DOHH2 (cell line): ENCODE measurements around the gene BABAM2.
"Not testable (repeated sequence)": the region's sequence is repeated elsewhere in the genome, so short reads cannot be mapped to it uniquely, and the experiment has no call there.

Source experiments
- H3F3A ChIP-seq: fragments of 200-600 bp; sonication (generic), shearing (Covaris generic); 2 replicates; pipeline ENCODE4 v1.6.0; 2016; ENCODE audit warnings: antibody characterized with exemption, mild to moderate bottlenecking; ENCODE audit not compliant: control insufficient read depth, insufficient read depth
- H3K27ac ChIP-seq: fragments of 200-600 bp; sonication (generic); 2 replicates; pipeline ENCODE4 v1.5.1; 2014; ENCODE audit warnings: low read depth, mild to moderate bottlenecking, low read length, moderate library complexity
- H3K27me3 ChIP-seq: fragments of 200-600 bp; sonication (generic); 2 replicates; pipeline ENCODE4 v1.6.1; 2014; ENCODE audit warnings: mild to moderate bottlenecking, low read length, mixed read lengths; ENCODE audit not compliant: control insufficient read depth
- H3K36me3 ChIP-seq: fragments of 200-600 bp; sonication (generic); 2 replicates; pipeline ENCODE4 v1.6.1; 2014; ENCODE audit warnings: mild to moderate bottlenecking, low read length, moderate library complexity, mixed read lengths; ENCODE audit not compliant: control insufficient read depth
- H3K4me1 ChIP-seq: fragments of 200-600 bp; sonication (generic); 2 replicates; pipeline ENCODE4 v1.6.1; 2014; ENCODE audit warnings: mild to moderate bottlenecking, low read length, mixed read lengths; ENCODE audit not compliant: control insufficient read depth
- H3K4me2 ChIP-seq: fragments of 200-600 bp; sonication (generic); 2 replicates; pipeline ENCODE4 v1.6.0; 2014; ENCODE audit warnings: mild to moderate bottlenecking, low read length, moderate library complexity
- H3K4me3 ChIP-seq: fragments of 200-600 bp; sonication (generic); 2 replicates; pipeline ENCODE4 v1.5.1; 2014; ENCODE audit warnings: mild to moderate bottlenecking, low read length, mixed read lengths
- H3K79me2 ChIP-seq: fragments of 200-600 bp; sonication (generic); 2 replicates; pipeline ENCODE4 v1.6.1; 2014; ENCODE audit warnings: mild to moderate bottlenecking, low read length, mixed read lengths; ENCODE audit not compliant: control insufficient read depth
- H3K9me2 ChIP-seq: fragments of 200-600 bp; sonication (generic); replicated peaks from 2 replicates; pipeline ENCODE4 v1.6.1; 2014; ENCODE audit warnings: mild to moderate bottlenecking, low read length, mixed read lengths; ENCODE audit not compliant: control insufficient read depth
- H3K9me3 ChIP-seq: fragments of 200-600 bp; sonication (generic); 2 replicates; pipeline ENCODE4 v1.6.1; 2014; ENCODE audit warnings: antibody characterized with exemption, low read length, mixed read lengths; ENCODE audit not compliant: control insufficient read depth, insufficient read depth
- H4K20me1 ChIP-seq: fragments of 200-600 bp; sonication (generic); 2 replicates; pipeline ENCODE4 v1.6.0; 2014; ENCODE audit warnings: low read depth, mild to moderate bottlenecking, antibody characterized with exemption, low read length, moderate library complexity; ENCODE audit not compliant: control insufficient read depth, insufficient read depth
- CTCF ChIP-seq: fragments of 200-600 bp; sonication (generic); IDR thresholded peaks from one replicate; pipeline ENCODE4 v1.5.1; 2014; ENCODE audit warnings: antibody characterized with exemption, mild to moderate bottlenecking, low read depth, low read length; ENCODE audit not compliant: poor library complexity, severe bottlenecking
- EZH2phosphoT487 ChIP-seq: fragments of 200-600 bp; sonication (generic); IDR thresholded peaks from 2 replicates; pipeline ENCODE4 v1.6.1; 2017; ENCODE audit warnings: borderline replicate concordance, mild to moderate bottlenecking, antibody characterized with exemption, low read length, moderate library complexity, mixed read lengths

Gene BABAM2

GRCh38 chr2:27972311-27972710 lies 81.8 kb downstream of the BABAM2 start:
- Histone ChIP-seq H3K27ac (no peak overlapping the region), H3K27me3 (no peaks in the 10 kb centered on the region), H4K20me1 (no peaks in the 10 kb centered on the region), H3K9me2 (no peaks in the 10 kb centered on the region), H3K4me1 (no peaks in the 10 kb centered on the region), H3K79me2 (no peaks in the 10 kb centered on the region), H3K4me2 (no peak overlapping the region), H3K9me3 (peaks cover 1% of the 10 kb centered on the region; the same call in 1 of the 2 replicates), H3K4me3 (no peak overlapping the region), H3F3A (no peaks in the 10 kb centered on the region), H3K36me3 (no peaks in the 10 kb centered on the region)
- TF ChIP-seq CTCF: no peak
- no peak for TF ChIP-seq EZH2phosphoT487

GRCh38 chr2:27973592-27973991 lies 83.1 kb downstream of the BABAM2 start:
- H3K27me3 ChIP-seq: no peaks in the 10 kb centered on the region
- no peaks in the 10 kb centered on the region for H4K20me1 ChIP-seq
- no peaks in the 10 kb centered on the region for H3K36me3 ChIP-seq
- H3K4me2 ChIP-seq: no peak overlapping the region
- H3K4me3 ChIP-seq: no peak overlapping the region
- H3K9me3 ChIP-seq: no peaks in the 10 kb centered on the region; the same call in 1 of the 2 replicates
- H3K27ac ChIP-seq: no peak overlapping the region
- no peaks in the 10 kb centered on the region for H3K4me1 ChIP-seq
- H3K79me2 ChIP-seq: no peaks in the 10 kb centered on the region
- no peaks in the 10 kb centered on the region for H3F3A ChIP-seq
- TF ChIP-seq EZH2phosphoT487 (no peak), CTCF (no peak)
- H3K9me2 ChIP-seq: no peaks in the 10 kb centered on the region

GRCh38 chr2:27976308-27976707 lies 85.8 kb downstream of the BABAM2 start:
- H3F3A ChIP-seq: no peaks in the 10 kb centered on the region
- H3K9me3 ChIP-seq: no peaks in the 10 kb centered on the region
- TF ChIP-seq CTCF: no peak
- H3K4me2 ChIP-seq: no peak overlapping the region
- H3K27me3 ChIP-seq: no peaks in the 10 kb centered on the region
- H3K4me3 ChIP-seq: no peak overlapping the region
- H3K4me1 ChIP-seq: no peaks in the 10 kb centered on the region
- H3K79me2 ChIP-seq: no peaks in the 10 kb centered on the region
- H3K9me2 ChIP-seq: no peaks in the 10 kb centered on the region
- no peaks in the 10 kb centered on the region for H4K20me1 ChIP-seq
- H3K27ac ChIP-seq: no peak overlapping the region
- H3K36me3 ChIP-seq: no peaks in the 10 kb centered on the region

- Histone ChIP-seq H3K79me2 (no peaks in the 10 kb centered on the region), H3K36me3 (no peaks in the 10 kb centered on the region), H3K4me2 (no peak overlapping the region), H3F3A (no peaks in the 10 kb centered on the region), H3K9me3 (no peaks in the 10 kb centered on the region), H3K27me3 (no peaks in the 10 kb centered on the region), H4K20me1 (no peaks in the 10 kb centered on the region), H3K27ac (no peak overlapping the region), H3K4me3 (no peak overlapping the region), H3K9me2 (no peaks in the 10 kb centered on the region), H3K4me1 (no peaks in the 10 kb centered on the region)
- TF ChIP-seq EZH2phosphoT487 (no peak), CTCF (no peak)
Measured at GRCh38 chr2:27977731-27978312, 87.3 kb downstream of the BABAM2 start.

- not testable (repeated sequence) for H3K4me2 ChIP-seq, H3K27ac ChIP-seq
Measured at GRCh38 chr2:27978761-27979160, 88.2 kb downstream of the BABAM2 start.

More at GRCh38 chr2:27978761-27979160, 88.2 kb downstream of the BABAM2 start:
- H3K27me3 ChIP-seq, H3F3A ChIP-seq, H3K9me3 ChIP-seq, H3K9me2 ChIP-seq, H3K4me3 ChIP-seq, H3K36me3 ChIP-seq, H4K20me1 ChIP-seq, H3K4me1 ChIP-seq, H3K79me2 ChIP-seq: not testable (repeated sequence)
